Measurements from ENCODE around the gene DDX49. TPM values are rescaled to one million over a fixed set of nuclear protein-coding genes. Genes with fewer than 3 reads are reported as not detected.

DDX49 gene
- total and polyA plus RNA-seq, 9 of the 15 experiments (the other 6 are each of a cell fraction or from before 2014, with no cell fraction given): 1.1 to 113 (median 45.7) TPM

DNA sequence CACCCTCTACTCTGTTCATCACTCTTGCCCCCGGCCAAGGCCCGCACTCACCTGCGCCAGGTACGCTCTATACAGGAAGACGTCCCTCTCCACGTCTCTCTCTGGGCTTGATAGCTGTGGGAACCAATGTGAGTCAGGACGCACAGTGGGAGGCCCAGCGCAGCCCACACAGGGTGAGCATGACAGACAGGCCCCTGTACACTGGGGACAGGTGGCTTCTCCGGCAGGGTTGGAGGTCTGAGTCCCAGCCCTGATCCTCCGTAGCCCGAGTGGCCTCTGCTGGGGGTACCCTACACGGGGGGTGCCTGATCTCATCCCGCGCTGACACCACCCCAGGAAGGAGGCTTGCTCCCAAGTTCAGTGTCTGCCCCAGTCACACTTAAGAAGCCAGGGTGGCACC is 6.6 kb upstream of the DDX49 start:
- Histone ChIP-seq H4K20me1 (replicated peaks; ENCODE audit: control insufficient read depth, insufficient read depth, low read length) (peaks cover 3% of the 10 kb centered on the region; the same call in 1 of the 2 replicates), H3K36me3 (ENCODE audit: control insufficient read depth, insufficient read depth, low read length) (peaks cover 66% of the 10 kb centered on the region; the same call in 2 of the 3 replicates), H3K4me1 (replicated peaks in 1 of 2; ENCODE audit: control insufficient read depth in 2 of 2, insufficient read depth in 2 of 2, low read length in 2 of 2) (peaks cover 4 to 23% of the 10 kb centered on the region in 2 experiments; a peak in 3 of 5 replicates), H3K27me3 (ENCODE audit: control insufficient read depth in 2 of 2, insufficient read depth in 2 of 2, low read length in 2 of 2) (no peaks in the 10 kb centered on the region), H3K4me2 (ENCODE audit: insufficient read depth, low read length) (no peak overlapping the region), H3K9me1 (ENCODE audit: control insufficient read depth, insufficient read depth, low read length) (no peaks in the 10 kb centered on the region), H3K9me3 (replicated peaks; ENCODE audit: control insufficient read depth, insufficient read depth, low read depth, low read length) (no peaks in the 10 kb centered on the region), H2AFZ (ENCODE audit: low read depth, low read length) (no peak overlapping the region), H3K4me3 (no peak overlapping the region), H3K9ac (ENCODE audit: insufficient read depth in 1 of 2, low read depth in 2 of 2, low read length in 2 of 2) (0 out of 4 replicates have a peak overlapping the region, but pooled peaks of 1 of the 2 experiments have one; percentile 35), H3K27ac (ENCODE audit: extremely low read depth, low read depth, low read length) (no peak overlapping the region), H3K79me2 (ENCODE audit: control insufficient read depth, insufficient read depth, low read length) (peaks cover 38% of the 10 kb centered on the region)
- ChIA-PET CTCF (ENCODE audit: low intra/inter-chr PET ratio) (no interaction called here), POLR2A (interaction anchor here (1.2 kb wide), 1 partner anchor 10 kb away, joined by 5 read pairs; no protein-coding TSS in a partner anchor)
- in situ Hi-C loops (cut with MboI): no loop called here
- 90% methylated on average over 14 of the region's 14 CpGs for WGBS (ENCODE audit: insufficient coverage, low coverage, missing lambda C conversion rate)
- intact Hi-C loops (cut with micrococcal nuclease): no loop called here
- DNase-seq (ENCODE audit: extremely low read depth in 1 of 4, low spot score in 3 of 4) (no peak), FAIRE-seq (no peak), ATAC-seq (no peak)
- no TSS peak for BruUV-seq (replicated peaks)
- TF ChIP-seq ZNF766 (CRISPR knock-in tag; conservative IDR thresholded peaks at IDR 0.05) (no peak), PHTF2 (CRISPR knock-in tag; IDR thresholded peaks at IDR 0.05) (no peak), POLR2G (IDR thresholded peaks at IDR 0.05; ENCODE audit: low read depth, low read length) (peak; percentile 53)

DNA sequence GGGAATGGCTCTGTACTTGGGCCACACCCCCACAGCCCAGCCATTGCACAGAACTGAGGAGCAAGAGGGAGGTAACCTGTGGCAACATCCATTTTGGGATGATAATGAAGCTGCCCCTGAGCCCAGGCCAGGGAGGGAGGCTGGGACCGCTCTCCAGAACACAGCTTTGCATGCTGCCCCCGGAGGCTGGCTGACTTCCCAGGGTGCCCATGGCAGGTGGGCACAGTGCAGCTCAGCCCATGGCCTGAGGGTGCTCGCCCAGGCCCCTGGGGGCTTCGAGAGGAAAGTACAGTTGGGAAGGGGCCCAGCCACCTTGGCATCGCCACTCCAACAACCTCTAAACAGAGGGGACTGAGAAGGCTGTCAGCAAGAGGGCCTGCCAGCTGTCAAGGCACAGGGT is 6.0 kb upstream of the DDX49 start:
- Histone ChIP-seq H3K27ac (ENCODE audit: extremely low read depth, low read depth, low read length) (no peak overlapping the region), H3K4me1 (replicated peaks in 1 of 2; ENCODE audit: control insufficient read depth in 2 of 2, insufficient read depth in 2 of 2, low read length in 2 of 2) (peaks cover 4 to 23% of the 10 kb centered on the region in 2 experiments; a peak in 3 of 5 replicates), H3K9me1 (ENCODE audit: control insufficient read depth, insufficient read depth, low read length) (no peaks in the 10 kb centered on the region), H3K9ac (ENCODE audit: insufficient read depth in 1 of 2, low read depth in 2 of 2, low read length in 2 of 2) (peak overlapping the region in 1 of 2 experiments; percentile 35; a peak in 1 of 4 replicates), H3K27me3 (ENCODE audit: control insufficient read depth in 2 of 2, insufficient read depth in 2 of 2, low read length in 2 of 2) (no peaks in the 10 kb centered on the region), H3K4me2 (ENCODE audit: insufficient read depth, low read length) (no peak overlapping the region), H3K9me3 (replicated peaks; ENCODE audit: control insufficient read depth, insufficient read depth, low read depth, low read length) (no peaks in the 10 kb centered on the region), H3K36me3 (ENCODE audit: control insufficient read depth, insufficient read depth, low read length) (peaks cover 66% of the 10 kb centered on the region; the same call in 2 of the 3 replicates), H2AFZ (ENCODE audit: low read depth, low read length) (no peak overlapping the region), H4K20me1 (replicated peaks; ENCODE audit: control insufficient read depth, insufficient read depth, low read length) (peaks cover 3% of the 10 kb centered on the region; the same call in 1 of the 2 replicates), H3K4me3 (no peak overlapping the region), H3K79me2 (ENCODE audit: control insufficient read depth, insufficient read depth, low read length) (peaks cover 44% of the 10 kb centered on the region)
- BruUV-seq (replicated peaks): no TSS peak
- ATAC-seq (no peak), FAIRE-seq (no peak), DNase-seq (ENCODE audit: extremely low read depth in 1 of 4, low spot score in 3 of 4) (no peak)
- ChIA-PET CTCF (ENCODE audit: low intra/inter-chr PET ratio) (no interaction called here), POLR2A (interaction anchor here (0.5 to 1.2 kb wide), 3 partner anchors 10 to 15 kb away, joined by 3 to 5 read pairs (median 4); no protein-coding TSS in a partner anchor)
- in situ Hi-C loops (cut with MboI) (no loop called here), intact Hi-C loops (cut with micrococcal nuclease) (no loop called here)
- 86% methylated on average over 4 of the region's 5 CpGs for WGBS (ENCODE audit: insufficient coverage, low coverage, missing lambda C conversion rate)
- TF ChIP-seq NR3C1 (CRISPR knock-in tag; IDR thresholded peaks at IDR 0.05) (no peak), U2AF1 (optimal IDR thresholded peaks at IDR 0.05; ENCODE audit: low read depth, low read length) (no peak), PYGO2 (tag; IDR thresholded peaks at IDR 0.05) (no peak), ZNF696 (CRISPR knock-in tag; conservative IDR thresholded peaks at IDR 0.05) (no peak), SAFB (IDR thresholded peaks at IDR 0.05; ENCODE audit: borderline replicate concordance, low read depth, low read length) (no peak), ZNF324 (CRISPR knock-in tag; IDR thresholded peaks at IDR 0.05) (no peak), CLOCK (CRISPR knock-in tag; IDR thresholded peaks at IDR 0.05; ENCODE audit: borderline replicate concordance) (no peak), HIVEP1 (CRISPR knock-in tag; IDR thresholded peaks at IDR 0.05) (no peak), POU5F1 (IDR thresholded peaks at IDR 0.05; ENCODE audit: borderline replicate concordance, low read depth, low read length, partially characterized antibody) (no peak)
- TF ChIP-seq, protein P1, sequence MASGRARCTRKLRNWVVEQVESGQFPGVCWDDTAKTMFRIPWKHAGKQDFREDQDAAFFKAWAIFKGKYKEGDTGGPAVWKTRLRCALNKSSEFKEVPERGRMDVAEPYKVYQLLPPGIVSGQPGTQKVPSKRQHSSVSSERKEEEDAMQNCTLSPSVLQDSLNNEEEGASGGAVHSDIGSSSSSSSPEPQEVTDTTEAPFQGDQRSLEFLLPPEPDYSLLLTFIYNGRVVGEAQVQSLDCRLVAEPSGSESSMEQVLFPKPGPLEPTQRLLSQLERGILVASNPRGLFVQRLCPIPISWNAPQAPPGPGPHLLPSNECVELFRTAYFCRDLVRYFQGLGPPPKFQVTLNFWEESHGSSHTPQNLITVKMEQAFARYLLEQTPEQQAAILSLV (tag; IDR thresholded peaks at IDR 0.05): no peak

Measured in K562 (cell line).